NCI-H2107 treated with DMSO at 0.1 percent for 48 hours (cell line): ENCODE measurements around the gene CPEB3.
"Not testable (repeated sequence)": the region's sequence is repeated elsewhere in the genome, so short reads cannot be mapped to it uniquely, and the experiment has no call there.

Experiments
- DNase-seq: peaks from one replicate; lab custom pipeline; 2025; ENCODE audit not compliant: unreplicated experiment; lab: John Stamatoyannopoulos, UW

Gene CPEB3

DNA sequence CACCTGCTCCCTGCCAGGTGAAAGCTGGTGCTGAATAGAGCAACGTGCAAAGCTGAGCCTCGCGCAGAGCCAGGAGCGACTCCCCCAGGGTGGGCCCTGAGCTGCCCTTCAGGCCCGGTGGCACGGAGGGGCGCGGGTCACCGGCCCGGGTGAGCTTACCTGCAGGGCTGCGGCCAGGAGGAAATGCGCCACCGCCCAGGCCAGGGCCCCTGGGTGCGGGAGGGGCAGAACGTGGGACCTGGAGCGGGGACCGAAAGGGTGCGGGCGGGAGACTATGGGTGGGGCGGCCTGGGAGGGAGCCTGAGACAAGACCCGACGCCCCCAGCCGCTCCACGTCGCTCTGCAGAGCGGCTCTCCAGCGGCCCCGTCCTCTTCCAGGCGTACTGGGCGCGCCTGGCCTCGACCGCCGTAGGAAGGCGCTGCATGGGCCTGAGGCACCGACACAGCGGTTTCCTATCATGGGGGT, 245.2 kb downstream of the CPEB3 start:
- DNase-seq, result no peak

DNA sequence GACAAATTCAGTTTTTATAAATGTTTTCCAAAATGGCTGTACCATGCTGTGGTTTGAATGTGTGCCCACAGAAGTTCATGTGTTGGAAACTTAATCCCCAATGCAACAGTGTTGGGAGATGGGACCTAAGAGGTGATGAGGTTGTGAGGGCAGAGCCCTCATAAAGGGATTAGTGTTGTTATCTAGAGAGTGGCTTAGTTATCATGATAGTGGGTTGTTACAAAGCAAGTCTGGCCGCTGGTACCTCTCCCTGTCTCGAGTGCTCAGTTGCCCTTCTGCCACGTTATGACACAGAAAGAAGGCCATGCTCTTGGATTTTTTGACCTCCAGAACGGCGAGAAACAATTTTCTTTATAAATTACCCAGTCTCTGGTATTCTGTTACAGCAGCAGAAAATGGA, 248.3 kb downstream of the CPEB3 start:
- no peak for DNase-seq

DNA sequence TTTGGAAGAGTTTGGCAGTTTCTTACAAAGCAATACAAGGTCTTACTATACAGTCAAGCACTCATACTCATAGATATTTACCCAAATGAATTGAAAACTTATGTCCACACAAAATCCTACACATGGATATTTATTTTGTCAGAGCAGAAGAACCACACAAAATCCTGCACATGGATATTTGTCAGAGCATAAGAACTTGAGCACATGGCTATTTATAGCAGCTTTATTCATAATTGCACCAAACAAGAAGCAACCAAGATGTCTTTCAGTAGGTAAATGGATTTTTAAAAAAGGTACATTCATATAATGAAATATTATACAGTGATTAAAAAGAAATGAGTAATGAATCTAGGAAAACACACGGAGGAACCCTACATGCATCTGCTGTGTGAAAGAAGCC, 251.9 kb downstream of the CPEB3 start:
- no peak for DNase-seq

DNA sequence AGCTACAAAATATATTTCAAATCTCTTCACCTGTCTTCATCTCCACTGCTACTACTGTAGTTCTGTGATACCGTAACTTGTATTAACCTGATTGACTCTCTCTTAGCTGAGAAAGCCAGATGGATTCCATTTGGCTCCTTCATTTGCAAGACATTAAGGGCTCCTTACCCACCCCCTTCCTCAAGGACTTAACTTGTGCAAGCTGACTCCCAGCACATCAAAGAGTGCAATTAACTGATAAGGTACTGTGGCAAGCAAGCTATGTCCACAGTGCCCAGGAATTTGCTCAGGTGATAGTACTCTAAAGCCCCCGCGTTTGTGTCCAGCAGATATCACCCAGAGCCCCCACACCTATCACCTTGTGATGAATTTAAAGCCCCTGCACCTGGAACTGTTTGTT, 257.8 kb downstream of the CPEB3 start:
- not testable (repeated sequence) for DNase-seq

DNA sequence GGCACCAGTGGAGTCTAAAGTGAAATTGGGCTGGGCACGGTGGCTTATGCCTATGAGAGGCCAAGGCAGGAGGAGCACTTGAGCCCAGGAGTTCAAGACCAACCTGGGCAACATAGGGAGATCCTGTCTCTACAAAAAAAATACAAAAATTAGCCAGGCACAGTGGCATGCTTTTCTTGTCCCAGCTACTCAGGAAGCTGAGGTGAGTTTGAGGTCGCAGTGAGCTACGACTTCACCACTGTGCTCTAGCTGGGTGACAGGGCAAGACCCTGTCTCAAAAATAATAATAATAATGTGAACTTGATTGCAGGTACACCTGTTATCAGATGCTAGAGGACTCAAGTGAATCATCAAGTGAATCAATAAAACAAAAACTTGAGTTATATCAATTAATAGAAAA, 259.3 kb downstream of the CPEB3 start:
- no peak for DNase-seq

DNA sequence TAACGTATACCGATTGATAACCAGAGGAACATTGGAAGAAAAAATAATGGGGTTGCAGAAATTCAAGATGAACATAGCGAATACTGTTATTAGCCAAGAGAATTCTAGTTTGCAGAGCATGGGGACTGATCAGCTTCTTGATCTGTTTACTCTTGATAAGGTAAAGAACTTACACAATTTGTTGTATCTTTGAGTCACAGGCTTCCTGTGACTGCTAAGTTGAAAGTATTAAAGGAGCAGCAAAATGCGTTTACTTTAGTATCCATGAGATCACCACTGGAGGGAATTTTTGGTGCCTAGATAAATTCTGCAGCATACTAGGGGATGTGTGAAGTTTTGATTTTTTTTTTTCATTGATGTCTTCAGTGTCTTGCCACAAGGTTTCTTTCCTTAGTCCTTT, 263.7 kb downstream of the CPEB3 start:
- no peak for DNase-seq

DNA sequence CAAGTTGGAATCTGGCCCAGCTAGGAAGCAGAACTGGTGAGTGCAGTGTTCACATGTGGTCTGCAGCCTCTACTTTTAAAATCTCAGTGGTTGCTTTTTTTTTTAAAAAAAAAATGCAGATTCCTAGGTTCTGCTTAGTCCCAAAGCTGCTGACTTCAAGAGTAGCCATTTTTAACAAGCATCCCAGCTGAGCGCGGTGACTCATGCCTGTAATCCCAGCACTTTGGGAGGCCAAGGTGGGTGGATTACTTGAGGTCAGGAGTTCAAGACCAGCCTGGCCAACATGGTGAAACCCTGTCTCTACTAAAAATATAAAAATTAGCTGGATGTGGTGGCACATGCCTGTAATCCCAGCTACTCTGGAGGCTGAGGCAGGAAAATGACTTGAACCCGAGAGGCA, 265.5 kb downstream of the CPEB3 start:
- DNase-seq, result not testable (repeated sequence)

DNA sequence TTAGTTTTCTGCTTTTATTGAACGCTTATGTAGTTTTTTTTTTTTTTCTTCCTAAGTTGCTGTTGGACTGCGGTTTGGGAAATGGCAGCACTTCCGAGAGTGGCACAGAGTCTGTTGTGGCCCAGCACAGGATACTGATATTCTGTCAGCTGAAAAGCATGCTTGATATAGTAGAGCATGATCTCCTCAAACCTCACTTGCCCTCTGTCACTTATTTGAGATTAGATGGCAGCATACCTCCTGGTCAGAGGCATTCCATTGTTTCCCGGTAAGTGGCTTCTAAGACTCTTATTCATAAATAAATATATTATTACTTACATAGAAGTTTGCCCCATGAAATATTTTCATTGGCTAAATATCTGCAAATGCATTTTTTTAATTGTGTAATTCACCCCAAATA, 266.2 kb downstream of the CPEB3 start:
- DNase-seq, result no peak

DNA sequence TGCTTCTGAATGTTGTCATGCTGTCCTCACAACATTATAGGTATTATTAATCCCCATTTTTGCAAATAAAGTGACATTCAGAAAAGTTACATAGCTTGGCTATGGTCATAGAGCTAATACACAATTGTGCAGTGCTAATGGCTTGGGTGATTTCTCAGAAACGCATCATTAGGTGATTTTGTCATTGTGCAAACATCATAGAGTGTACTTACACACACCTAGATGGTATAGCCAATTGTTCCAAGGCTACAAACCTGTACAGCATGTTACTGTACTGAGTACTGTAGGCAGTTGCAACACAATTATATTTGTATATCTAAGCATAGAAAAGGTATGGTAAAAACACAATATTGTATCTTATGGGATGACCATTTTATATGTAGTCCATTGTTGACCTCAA, 276.3 kb downstream of the CPEB3 start:
- no peak for DNase-seq

DNA sequence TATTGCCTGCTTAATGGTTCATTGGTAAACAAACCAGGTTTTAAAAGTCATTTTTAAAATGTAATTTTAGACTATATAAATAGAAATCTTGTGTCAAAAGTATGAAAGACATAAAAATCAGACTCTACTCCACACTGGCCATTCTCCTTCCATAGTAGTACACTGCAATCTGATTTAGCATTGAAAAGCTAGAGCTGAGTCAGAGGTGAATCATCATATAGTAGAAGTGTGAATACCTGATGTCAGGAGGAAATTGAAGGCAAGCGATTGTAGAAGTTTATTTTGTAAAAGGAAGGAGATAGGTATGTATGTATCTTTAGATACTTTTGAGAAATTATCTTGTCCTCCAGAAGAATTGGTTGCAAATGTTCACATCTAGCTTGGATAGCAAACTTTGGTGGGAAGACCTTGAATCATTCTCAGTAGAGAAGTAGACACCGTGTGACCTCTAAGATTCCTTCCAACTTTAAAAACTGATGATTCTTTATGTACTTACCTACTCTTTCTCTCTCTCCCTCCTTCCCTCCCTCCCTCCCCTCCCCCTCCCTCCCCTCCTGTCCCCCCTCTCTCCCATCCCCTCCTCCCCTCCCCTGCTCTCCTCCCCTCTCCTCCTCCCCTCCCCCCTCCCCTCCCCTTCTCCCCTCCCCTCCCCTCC, 279.2 kb downstream of the CPEB3 start:
- DNase-seq, result no peak

DNA sequence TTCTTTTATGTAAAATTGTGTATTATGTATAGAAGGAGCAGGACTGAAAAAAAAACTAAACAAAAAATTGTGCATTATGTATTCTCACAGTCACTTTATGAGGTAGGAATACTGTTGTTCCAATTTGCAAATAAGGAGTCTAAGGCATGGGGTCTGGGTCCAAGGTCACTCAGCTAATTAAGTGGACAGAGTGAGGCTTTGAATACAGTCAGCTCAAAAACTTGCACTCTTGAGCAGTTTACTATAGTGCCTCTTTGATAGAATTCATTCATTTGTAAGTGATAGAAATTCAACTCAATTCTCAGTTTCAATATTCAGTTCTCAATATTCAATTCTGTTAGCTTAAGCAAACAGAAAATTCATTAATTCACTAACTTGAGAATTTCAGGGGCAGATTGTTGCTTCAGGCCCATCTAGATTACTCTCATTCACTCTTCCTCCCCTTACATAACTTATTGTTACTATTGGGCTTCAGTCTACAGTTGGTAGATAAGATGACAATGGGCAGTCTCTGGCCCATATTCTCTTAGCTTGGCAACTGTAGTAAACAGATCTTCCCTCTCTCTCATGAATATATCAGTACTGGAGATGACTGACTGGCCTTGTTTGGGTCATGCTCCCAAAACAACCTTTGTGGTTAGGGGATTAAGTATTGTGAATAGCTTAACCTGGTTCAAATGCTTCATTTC, 280.7 kb downstream of the CPEB3 start:
- DNase-seq, result no peak

DNA sequence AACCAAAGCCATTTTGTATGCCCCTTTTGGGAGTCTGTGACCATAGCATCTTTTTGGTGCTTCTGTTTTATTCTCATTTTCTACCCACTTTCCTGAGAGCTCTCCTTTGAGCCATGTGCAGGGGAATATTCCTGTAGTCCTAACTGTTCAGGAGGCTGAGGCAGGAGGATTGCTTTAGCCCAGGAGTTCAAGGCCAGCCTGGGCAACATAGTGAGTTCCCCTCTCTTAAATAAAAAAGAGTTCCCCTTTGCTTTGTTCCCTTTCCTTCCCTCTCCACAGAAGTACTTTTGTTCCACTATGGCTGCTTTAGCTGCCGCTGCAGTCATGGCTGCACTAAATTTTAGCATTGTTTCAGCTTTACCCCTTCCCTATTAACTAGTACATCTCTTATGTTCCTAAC, 281.4 kb downstream of the CPEB3 start:
- DNase-seq, result no peak

DNA sequence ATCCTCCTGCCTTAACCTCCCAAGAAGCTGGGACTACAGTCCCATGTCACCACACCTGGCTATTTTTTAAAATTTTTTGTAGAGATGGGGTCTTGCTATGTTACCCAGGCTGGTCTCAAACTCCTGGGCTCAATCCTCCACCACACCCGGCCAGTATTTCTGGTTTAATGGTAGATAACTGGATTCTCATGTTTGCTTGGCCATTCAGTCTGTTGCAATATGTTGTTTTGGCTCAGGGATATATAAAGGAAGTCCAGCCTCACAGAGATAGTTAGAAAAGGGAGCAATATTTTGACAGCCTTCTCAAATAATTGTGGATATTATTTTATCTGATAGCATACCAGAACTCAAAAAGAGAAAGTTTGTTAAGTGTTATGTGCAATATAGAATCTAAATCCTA, 284.9 kb downstream of the CPEB3 start:
- DNase-seq, result no peak

DNA sequence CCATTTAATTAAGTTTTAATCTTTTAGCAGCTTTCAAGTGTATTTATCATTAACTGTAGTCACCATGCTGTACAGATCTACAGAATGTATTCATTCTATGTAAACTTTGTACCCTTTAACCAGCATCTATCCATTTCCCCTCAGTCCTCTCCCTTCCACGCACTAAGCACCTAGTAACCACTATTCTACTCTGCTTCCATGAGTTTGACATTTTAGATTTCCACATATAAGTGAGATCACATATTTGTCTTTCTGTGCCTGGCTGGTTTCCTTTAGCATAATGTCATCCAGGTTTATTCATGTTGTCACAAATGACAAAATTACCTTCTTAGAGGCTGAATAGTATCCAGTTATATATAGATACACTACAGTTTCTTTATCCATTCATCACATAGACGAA, 287.6 kb downstream of the CPEB3 start:
- DNase-seq, result no peak

DNA sequence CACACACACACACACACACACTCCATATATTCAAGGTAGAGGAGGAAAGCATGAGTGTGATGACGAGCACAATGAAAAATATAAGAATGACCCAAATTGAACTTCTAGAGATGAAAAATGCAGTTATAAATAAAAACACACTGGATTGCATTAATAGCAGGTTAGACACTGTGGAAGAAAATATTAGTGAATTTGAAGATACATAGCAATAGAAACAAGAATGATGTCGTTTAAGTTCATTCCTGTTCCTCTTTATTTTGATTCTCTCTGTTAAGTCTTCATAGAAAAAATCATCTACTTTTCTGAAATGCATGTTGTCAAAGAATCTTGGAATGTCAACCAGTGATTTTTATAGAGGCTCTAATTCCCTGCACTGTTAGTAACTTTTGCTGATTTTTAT, 288.9 kb downstream of the CPEB3 start:
- DNase-seq, result no peak

DNA sequence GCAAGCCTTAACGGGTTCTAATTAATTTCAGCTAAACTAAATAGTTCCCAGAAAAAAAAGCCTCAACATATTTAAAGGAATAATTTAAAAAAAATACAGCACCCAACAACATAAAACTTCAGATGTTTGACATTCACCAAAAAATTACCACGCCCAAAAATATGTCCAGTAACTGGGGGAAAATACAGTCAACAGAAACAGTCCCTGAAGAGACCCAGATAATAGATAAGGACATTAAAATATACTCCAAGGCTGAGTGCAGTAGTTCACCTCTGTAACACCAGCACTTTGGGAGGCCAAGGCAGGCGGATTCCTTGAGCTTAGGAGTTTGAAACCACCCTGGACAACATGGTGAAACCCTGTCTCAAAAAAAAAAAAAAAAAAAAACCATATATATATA, 289.3 kb downstream of the CPEB3 start:
- no peak for DNase-seq
